Heart right ventricle (tissue), 16 donors: ENCODE results near the gene CRTC1. TPM values are rescaled to one million over a fixed set of nuclear protein-coding genes. Genes with fewer than 3 reads are reported as not detected.

Experiments used
- ATAC-seq, 8 donors: fragments of 200-7000 bp; cut with Tn5 transposase; one replicate each; pipeline ENCODE4 v1.9.1; 2020; ENCODE audit warnings: mild to moderate bottlenecking in 8 of 8, moderate library complexity in 8 of 8, moderate number of reproducible peaks in 1 of 8
- DNase-seq, 2 donors: peaks; one replicate each; pipeline ENCODE4 v3.0.0-alpha.2; 2020
- H3K27ac ChIP-seq, 10 donors: fragments of 200-600 bp; sonication (generic) in 2 of 10; one replicate each; pipeline versions ENCODE4 v1.5.0 to v1.8.0; 2020 to 2022; ENCODE audit warnings: mild to moderate bottlenecking in 3 of 10
- H3K27me3 ChIP-seq, 7 donors: fragments of 200-600 bp; one replicate each; pipeline ENCODE4 v1.8.0; 2021 to 2022; ENCODE audit warnings: mild to moderate bottlenecking in 2 of 7
- H3K36me3 ChIP-seq, 9 donors: fragments of 200-600 bp; sonication (generic) in 1 of 9; one replicate each; pipeline versions ENCODE4 v1.5.0 to v1.8.0; 2020 to 2022; ENCODE audit warnings: mild to moderate bottlenecking in 2 of 9
- H3K4me1 ChIP-seq, 9 donors: fragments of 200-600 bp; sonication (generic) in 1 of 9; one replicate each; pipeline versions ENCODE4 v1.5.0 to v1.8.0; 2020 to 2022; ENCODE audit warnings: mild to moderate bottlenecking in 4 of 9
- H3K4me3 ChIP-seq, 10 donors: fragments of 200-600 bp; sonication (generic) in 2 of 10; one replicate each; pipeline versions ENCODE4 v1.5.0 to v1.8.0; 2020 to 2022; ENCODE audit warnings: mild to moderate bottlenecking in 7 of 10, moderate library complexity in 2 of 10
- H3K9me3 ChIP-seq, 11 donors: fragments of 200-600 bp in 10 of 11; sonication (generic) in 2 of 11; one replicate each; pipeline versions ENCODE4 v1.5.0 to v1.8.0; 2013 to 2022; ENCODE audit warnings: mild to moderate bottlenecking in 2 of 11, control low read depth in 1 of 11, moderate library complexity in 1 of 11
- CTCF ChIP-seq, 9 donors: fragments of 200-600 bp; sonication (generic) in 2 of 9; IDR thresholded peaks; one replicate each; pipeline versions ENCODE4 v1.5.0 to v1.8.0; 2021 to 2022; ENCODE audit warnings: antibody characterized with exemption in 9 of 9, mild to moderate bottlenecking in 5 of 9, moderate library complexity in 1 of 9
- WGBS, 2 donors: extraction: QIAGEN DNeasy Blood & Tissue Kit; methylation state at CpG; one replicate each; pipeline ENCODE4 v1.1.7; 2013; ENCODE audit warnings: inconsistent platforms in 1 of 2; 5-methylcytosine and 5-hydroxymethylcytosine counted together
- intact Hi-C, 10 donors: fragments of 100-400 bp; cut with DNase I; formaldehyde crosslinking; loops; one replicate each; pipeline versions ENCODE4 v1.11.1 to v1.14.2; 2022
- polyA plus RNA-seq, 2 donors: library from polyadenylated mRNA; stranded (reverse); fragments of 200-250 nt; gene quantifications; one replicate each; pipeline ENCODE4 v1.2.3, GENCODE V29; 2013
- total RNA-seq, 10 donors: library from RNA; stranded (reverse); fragmentation: NEBNext Ultra II Directional in 3 of 10; extraction: Animal tissue kit (Norgen Biotek cat#: 25700) in 3 of 10; gene quantifications; one replicate each; pipeline versions ENCODE4 v1.2.1 to v1.2.4, GENCODE V29; 2021 to 2023
- donor health status: Arrhythmogenic right ventricular cardiomyopathy.
- donor health status: ischemic (EF 13 %, LVEDD 7.1; RV severe dilation, severe dysfunction).
- donor health status: healthy with polysubstance abuse.
- donor health status: DM: no; HTN: yes; CAD: no.
- donor health status: DM: no; HTN: no; CAD: no.
- donor health status: ischemic (EF 25% LVEDD 6.9; RV normal size, moderate dysfunction).
- donor health status: ischemic (EF 25% LVEDD 5.7; RV mildly dilated, moderate dysfunction).
- donor health status: healthy.
- donor health status: DM: yes; HTN: yes; CAD: no.
- donor health status: Ischemic cardiomyopathy.
- donor health status: ischemic (EF 35%, LVEDD 5.7; RV mildly dilated, moderate dysfunction).
- donor health status: nonischemic (EF 11% LVEDD 7.7; RV severe dilation, severe dysfunction).
- donor health status: DM: yes; HTN: yes; CAD: no.
- donor health status: PGD.
- donor health status: ischemic (EF 29% LVEDD 5.4; RV normal size, mild dysfunction).
- donor health status: nonischemic (EF 23%, LVEDD 6.1; RV moderate dilation, normal function).

Gene CRTC1
- total and polyA plus RNA-seq, 12 donors, result 3.2 to 11.8 (median 9.1) TPM

GRCh38 chr19:18651733-18652132 lies 31.7 kb upstream of the CRTC1 start:
- WGBS, 2 donors, result 87 to 88% methylated on average over 6 of the region's 6 CpGs
- no peaks in the 10 kb centered on the region for H3K9me3 ChIP-seq
- no peak for DNase-seq
- TF ChIP-seq CTCF (IDR thresholded peaks at IDR 0.05), result no peak
- H3K27me3 ChIP-seq, result no peaks in the 10 kb centered on the region
- no peak for ATAC-seq
- H3K36me3 ChIP-seq, result no peaks in the 10 kb centered on the region
- H3K4me1 ChIP-seq, result peaks cover 17 to 55% (median 39%) of the 10 kb centered on the region in 9 donors
- H3K27ac ChIP-seq, result peak overlapping the region in 6 of 10 donors; percentile 86 to 97 (median 92)
- H3K4me3 ChIP-seq, result no peak overlapping the region
- intact Hi-C loops, result loop anchor here in 2 of 10 donors (2.0 to 10.0 kb wide), 2 partner anchors 31 to 207 kb away; partner anchors contain the start of gene CRTC1 (in 1 of the 2)

- no peak for DNase-seq
- Histone ChIP-seq H3K4me1 (peaks cover 24 to 63% (median 49%) of the 10 kb centered on the region in 9 donors), H3K4me3 (no peak overlapping the region), H3K36me3 (no peaks in the 10 kb centered on the region), H3K9me3 (no peaks in the 10 kb centered on the region), H3K27ac (no peak overlapping the region), H3K27me3 (no peaks in the 10 kb centered on the region)
- WGBS, 2 donors, result 100% methylated on average over 1 of the region's 1 CpG
- intact Hi-C loops, result loop anchor here in 1 of 10 donors (10.0 kb wide), 1 partner anchor 209 kb away; no protein-coding TSS in a partner anchor
- TF ChIP-seq CTCF (IDR thresholded peaks at IDR 0.05), result no peak
- no peak for ATAC-seq
These were observed 29.6 kb upstream of the CRTC1 start for GRCh38 chr19:18653853-18654252.

GRCh38 chr19:18654469-18654868 lies 29.0 kb upstream of the CRTC1 start:
- DNase-seq (no peak), ATAC-seq (no peak)
- H3K36me3 ChIP-seq, result no peaks in the 10 kb centered on the region
- intact Hi-C loops, result loop anchor here in 1 of 10 donors (10.0 kb wide), 1 partner anchor 210 kb away; no protein-coding TSS in a partner anchor
- WGBS, 2 donors, result 98% methylated on average over 7 of the region's 7 CpGs
- H3K4me1 ChIP-seq, result peaks cover 23 to 63% (median 49%) of the 10 kb centered on the region in 9 donors
- H3K9me3 ChIP-seq, result no peaks in the 10 kb centered on the region
- H3K27me3 ChIP-seq, result no peaks in the 10 kb centered on the region
- H3K27ac ChIP-seq, result no peak overlapping the region
- no peak overlapping the region for H3K4me3 ChIP-seq
- TF ChIP-seq CTCF (IDR thresholded peaks at IDR 0.05), result no peak

GRCh38 chr19:18655173-18655844 lies 28.2 kb upstream of the CRTC1 start:
- ATAC-seq, result no peak
- Histone ChIP-seq H3K27ac (peak overlapping the region in 1 of 10 donors; percentile 90), H3K27me3 (no peaks in the 10 kb centered on the region), H3K4me3 (no peak overlapping the region), H3K36me3 (no peaks in the 10 kb centered on the region), H3K9me3 (no peaks in the 10 kb centered on the region), H3K4me1 (peaks cover 23 to 62% (median 49%) of the 10 kb centered on the region in 9 donors)
- TF ChIP-seq CTCF (IDR thresholded peaks at IDR 0.05), result no peak
- intact Hi-C loops, result loop anchor here in 2 of 10 donors (5.0 to 10.0 kb wide), 2 partner anchors 48 to 211 kb away; partner anchors contain the start of gene CRLF1 (in 1 of the 2)
- 93 to 97% methylated on average over 13 of the region's 13 CpGs for WGBS, 2 donors
- DNase-seq, result no peak
